HEK293T (cell line): ENCODE data around the gene GPR137C.
"Not testable (repeated sequence)": the region's sequence is repeated elsewhere in the genome, so short reads cannot be mapped to it uniquely, and the experiment has no call there.

ENCODE experiments used
- CTCF ChIA-PET: fragments of 350-600 bp; formaldehyde crosslinking; extraction: SDS; loops from one replicate; lab custom pipeline; 2021; ENCODE audit warnings: antibody characterized with exemption, inconsistent platforms; lab: Yijun Ruan, JAX
- POLR2A ChIA-PET: fragments of 350-600 bp; formaldehyde crosslinking; extraction: SDS; loops from one replicate; lab custom pipeline; 2020; ENCODE audit warnings: antibody characterized with exemption, inconsistent platforms; lab: Yijun Ruan, JAX
- DNase-seq: peaks from one replicate; pipeline ENCODE4 v3.0.0; 2012; ENCODE audit warnings: mixed read lengths; ENCODE audit errors: extremely low spot score
- ARNT ChIP-seq: fragments of 450-650 bp; IDR thresholded peaks from 2 replicates; pipeline ENCODE4 v1.6.1; 2017; ENCODE audit warnings: mild to moderate bottlenecking
- BHLHE40 ChIP-seq: fragments of 450-650 bp; IDR thresholded peaks from 2 replicates; pipeline ENCODE4 v1.6.1; 2016; ENCODE audit warnings: mild to moderate bottlenecking, moderate library complexity, borderline replicate concordance
- CTBP1 ChIP-seq: fragments of 450-650 bp; IDR thresholded peaks from 2 replicates; pipeline ENCODE4 v1.6.1; 2016; ENCODE audit warnings: borderline replicate concordance
- ELF4 ChIP-seq: fragments of 450-650 bp; IDR thresholded peaks from 2 replicates; pipeline ENCODE4 v1.6.1; 2017; ENCODE audit warnings: antibody characterized with exemption
- FOXA1 ChIP-seq: fragments of 450-650 bp; IDR thresholded peaks from 2 replicates; pipeline ENCODE4 v1.6.1; 2016; ENCODE audit warnings: mild to moderate bottlenecking
- FOXK2 ChIP-seq: fragments of 450-650 bp; IDR thresholded peaks from 2 replicates; pipeline ENCODE4 v1.6.1; 2016; ENCODE audit warnings: mild to moderate bottlenecking
- FOXM1 ChIP-seq: fragments of 450-650 bp; IDR thresholded peaks from 2 replicates; pipeline ENCODE4 v1.6.1; 2017; ENCODE audit warnings: mild to moderate bottlenecking, borderline replicate concordance
- HDGF ChIP-seq: fragments of 450-650 bp; IDR thresholded peaks from 2 replicates; pipeline ENCODE4 v1.6.1; 2017; ENCODE audit warnings: antibody characterized with exemption, borderline replicate concordance
- L3MBTL2 ChIP-seq: fragments of 450-650 bp; conservative IDR thresholded peaks from 2 replicates; pipeline ENCODE4 v1.6.1; 2016; ENCODE audit warnings: mild to moderate bottlenecking
- LEF1 ChIP-seq: fragments of 450-650 bp; IDR thresholded peaks from 2 replicates; pipeline ENCODE4 v1.6.1; 2017; ENCODE audit warnings: mild to moderate bottlenecking, borderline replicate concordance
- NFRKB ChIP-seq: fragments of 450-650 bp; IDR thresholded peaks from 2 replicates; pipeline ENCODE4 v1.6.1; 2016; ENCODE audit warnings: mild to moderate bottlenecking, moderate library complexity
- SP1 ChIP-seq: fragments of 450-650 bp; IDR thresholded peaks from 2 replicates; pipeline ENCODE4 v1.6.1; 2017
- SUZ12 ChIP-seq: fragments of 450-650 bp; IDR thresholded peaks from 2 replicates; pipeline ENCODE4 v1.6.1; 2016; ENCODE audit warnings: mild to moderate bottlenecking
- TARDBP ChIP-seq: fragments of 450-650 bp; IDR thresholded peaks from 2 replicates; pipeline ENCODE4 v1.6.1; 2016
- ZNF384 ChIP-seq: fragments of 450-650 bp; IDR thresholded peaks from 2 replicates; pipeline ENCODE4 v1.6.1; 2016
- TF ChIP-seq, protein P1 (sequence below): fragments of 450-650 bp; IDR thresholded peaks from 2 replicates; pipeline ENCODE4 v1.6.1; 2016

Gene GPR137C

DNA sequence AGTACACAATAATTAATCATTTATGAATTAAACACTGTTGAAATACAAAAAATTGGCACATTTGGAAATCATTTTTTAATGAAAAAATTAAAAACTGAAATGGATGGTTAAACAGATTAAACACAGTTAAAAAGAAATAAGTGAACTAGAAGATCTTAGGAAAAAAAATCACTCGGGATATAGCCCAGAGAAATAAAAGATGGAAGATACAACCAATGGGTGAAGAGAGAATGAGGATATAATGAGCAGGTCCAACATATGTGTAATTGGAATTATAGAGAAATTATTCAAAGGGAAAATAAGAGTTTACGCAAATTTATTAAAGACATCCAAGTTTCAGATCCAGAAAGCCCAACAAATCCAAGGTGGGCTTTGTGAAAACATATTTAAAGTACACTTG lies 6.1 kb downstream of the GPR137C start:
- no peak for DNase-seq
- CTCF ChIA-PET = no interaction called here
- TF ChIP-seq FOXA1 (no peak), CTBP1 (no peak), FOXM1 (no peak), L3MBTL2 (no peak), ARNT (no peak), SUZ12 (no peak), FOXK2 (no peak)
- POLR2A ChIA-PET = no interaction called here

DNA sequence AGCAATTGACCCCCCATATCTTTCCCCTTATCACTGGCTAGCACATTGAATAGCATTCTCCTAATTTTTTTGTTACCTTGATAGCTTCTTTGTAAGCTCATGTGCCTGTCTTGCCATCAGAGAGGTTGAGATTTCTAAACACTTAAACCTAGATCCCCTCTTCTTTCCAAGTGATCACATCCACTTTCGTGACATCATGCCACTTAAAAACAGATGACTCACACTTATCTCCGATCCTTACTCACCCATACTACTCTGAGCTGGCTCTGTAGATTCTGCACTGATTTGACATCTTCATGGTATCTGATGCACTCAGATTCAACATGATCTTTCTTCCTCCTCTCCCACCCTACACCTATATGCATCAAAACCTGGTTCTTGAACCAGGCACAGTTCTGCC lies 10.5 kb downstream of the GPR137C start:
- no peak for DNase-seq
- ChIA-PET POLR2A (interaction anchor here (2.5 kb wide), 1 partner anchor 10 kb away, joined by 18 read pairs; the partner anchor contains the start of genes GPR137C and TXNDC16), CTCF (no interaction called here)
- TF ChIP-seq FOXK2 (no peak), NFRKB (no peak), ZNF384 (no peak), SUZ12 (no peak), FOXA1 (no peak), HDGF (no peak), L3MBTL2 (no peak), ELF4 (no peak), SP1 (no peak), TARDBP (no peak), BHLHE40 (no peak), ARNT (no peak), LEF1 (no peak)
- TF ChIP-seq, protein P1, sequence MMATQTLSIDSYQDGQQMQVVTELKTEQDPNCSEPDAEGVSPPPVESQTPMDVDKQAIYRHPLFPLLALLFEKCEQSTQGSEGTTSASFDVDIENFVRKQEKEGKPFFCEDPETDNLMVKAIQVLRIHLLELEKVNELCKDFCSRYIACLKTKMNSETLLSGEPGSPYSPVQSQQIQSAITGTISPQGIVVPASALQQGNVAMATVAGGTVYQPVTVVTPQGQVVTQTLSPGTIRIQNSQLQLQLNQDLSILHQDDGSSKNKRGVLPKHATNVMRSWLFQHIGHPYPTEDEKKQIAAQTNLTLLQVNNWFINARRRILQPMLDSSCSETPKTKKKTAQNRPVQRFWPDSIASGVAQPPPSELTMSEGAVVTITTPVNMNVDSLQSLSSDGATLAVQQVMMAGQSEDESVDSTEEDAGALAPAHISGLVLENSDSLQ = no peak

DNA sequence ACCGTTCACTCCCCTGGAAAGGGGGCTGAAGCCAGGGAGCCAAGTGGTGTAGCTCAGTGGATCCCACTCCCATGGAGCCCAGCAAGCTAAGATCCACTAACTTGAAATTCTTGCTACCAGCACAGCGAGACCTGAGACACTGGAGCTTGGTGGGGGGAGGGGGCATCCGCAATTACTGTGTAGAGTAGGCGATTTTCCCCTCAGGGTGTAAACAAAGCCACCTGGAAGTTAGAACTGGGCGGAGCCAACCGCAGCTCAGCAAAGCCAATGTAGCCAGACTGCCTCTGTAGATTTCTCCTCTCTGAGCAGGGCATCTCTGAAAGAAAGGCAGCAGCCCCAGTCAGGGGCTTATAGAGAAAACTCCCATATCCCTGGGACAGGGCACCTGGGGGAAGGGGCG lies 15.8 kb downstream of the GPR137C start:
- DNase-seq, CTCF ChIA-PET, POLR2A ChIA-PET: not testable (repeated sequence)

DNA sequence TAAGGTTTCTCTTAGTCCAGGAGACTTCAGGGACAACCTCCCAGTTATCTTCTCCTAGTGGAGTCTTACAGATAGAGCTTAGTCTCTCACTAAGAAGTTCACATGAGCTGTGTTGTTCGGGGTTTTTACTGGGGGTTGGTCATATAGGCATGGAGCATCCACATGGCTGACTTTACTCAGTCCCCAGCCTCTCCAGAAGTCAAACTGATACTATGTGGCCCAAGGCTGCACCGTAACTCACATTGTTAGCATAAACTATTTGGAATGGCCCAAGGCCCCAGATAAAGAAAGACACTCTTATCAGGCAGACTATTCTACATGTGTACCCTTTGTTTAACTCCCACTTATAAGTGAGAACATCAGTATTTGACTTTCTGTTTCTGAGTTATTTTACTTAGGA lies 23.2 kb downstream of the GPR137C start:
- CTCF ChIA-PET = no interaction called here
- POLR2A ChIA-PET = no interaction called here
- no peak for DNase-seq
- TF ChIP-seq, protein P1 = no peak
- no peak for TF ChIP-seq LEF1
- TF ChIP-seq CTBP1 = no peak
- TF ChIP-seq ZNF384 = no peak
- TF ChIP-seq SUZ12 = no peak
- TF ChIP-seq L3MBTL2 = no peak
- TF ChIP-seq ELF4 = no peak
- TF ChIP-seq FOXM1 = no peak
- no peak for TF ChIP-seq FOXA1
- TF ChIP-seq BHLHE40 = no peak
- TF ChIP-seq HDGF = no peak
- no peak for TF ChIP-seq ARNT
- no peak for TF ChIP-seq TARDBP
- no peak for TF ChIP-seq FOXK2
- no peak for TF ChIP-seq NFRKB
- no peak for TF ChIP-seq SP1

DNA sequence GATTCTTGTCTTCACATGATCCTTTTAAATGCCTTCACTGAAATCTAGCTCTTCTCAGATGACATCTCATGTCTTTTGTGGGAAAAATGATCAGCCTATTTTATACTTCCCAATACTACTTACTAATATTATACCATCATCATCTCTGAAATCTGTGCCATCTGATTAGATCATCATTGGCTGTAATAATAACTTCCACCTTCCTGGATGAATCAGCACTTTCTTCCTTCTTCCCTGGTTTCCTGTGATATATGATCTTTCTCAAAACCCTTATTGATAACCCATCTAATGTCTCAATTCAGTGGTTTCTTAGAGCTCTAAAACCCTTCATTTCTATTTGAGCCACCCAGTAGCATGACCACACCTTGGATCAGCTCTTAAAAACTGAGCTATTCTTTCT lies 30.9 kb downstream of the GPR137C start:
- DNase-seq = no peak
- CTCF ChIA-PET = no interaction called here
- POLR2A ChIA-PET = no interaction called here
- TF ChIP-seq, protein P1 = no peak
- no peak for TF ChIP-seq ARNT
- TF ChIP-seq FOXM1 = no peak
- TF ChIP-seq TARDBP = no peak
- no peak for TF ChIP-seq ZNF384
- TF ChIP-seq SUZ12 = no peak
- TF ChIP-seq SP1 = no peak
- TF ChIP-seq L3MBTL2 = no peak
- no peak for TF ChIP-seq FOXK2
- no peak for TF ChIP-seq BHLHE40
- TF ChIP-seq CTBP1 = no peak
- no peak for TF ChIP-seq NFRKB
- no peak for TF ChIP-seq ELF4
- no peak for TF ChIP-seq LEF1
- TF ChIP-seq HDGF = no peak
- no peak for TF ChIP-seq FOXA1

DNA sequence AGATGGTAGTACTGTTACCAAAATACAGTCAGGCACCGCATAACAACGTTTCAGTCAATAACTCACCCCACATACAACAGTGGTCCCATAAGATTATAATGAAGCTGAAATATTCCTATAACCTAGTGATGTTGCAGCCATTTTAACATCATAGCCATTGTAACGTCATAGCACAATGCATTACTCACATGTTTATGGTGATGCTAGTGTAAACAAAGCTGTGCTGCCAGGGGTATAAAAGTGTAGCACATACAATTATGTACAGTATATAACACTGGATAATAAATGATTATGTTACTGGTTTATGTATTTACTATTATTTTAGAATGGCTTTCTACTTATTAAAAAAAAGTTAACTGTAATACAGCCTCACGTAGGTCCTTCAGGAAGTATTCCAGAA lies 37.0 kb downstream of the GPR137C start:
- ChIA-PET POLR2A (no interaction called here), CTCF (no interaction called here)
- no peak for DNase-seq
- TF ChIP-seq LEF1 (no peak), FOXA1 (no peak), SP1 (no peak), ZNF384 (no peak), FOXM1 (no peak), SUZ12 (no peak), NFRKB (no peak), ELF4 (no peak), L3MBTL2 (no peak), FOXK2 (no peak), BHLHE40 (no peak), CTBP1 (no peak), ARNT (no peak), HDGF (no peak), TARDBP (no peak)
- TF ChIP-seq, protein P1 = no peak
